K562 (cell line): Measurements from ENCODE around the gene TEP1. TPM values are rescaled to one million over a fixed set of nuclear protein-coding genes. Genes with fewer than 3 reads are reported as not detected.

Experiments
- ATAC-seq: fragments of 200-7000 bp; cut with Tn5 transposase; 3 replicates; pipeline ENCODE4 v1.9.1; 2020; ENCODE audit warnings: moderate library complexity
- BruUV-seq: library from RNA; stranded (reverse); fragments of 400-500 nt; replicated peaks from 2 replicates; lab custom pipeline; 2021; lab: Mats Ljungman, UMichigan
- CTCF ChIA-PET: fragments of 300-600 bp; formaldehyde crosslinking; extraction: SDS; loops from one replicate; lab custom pipeline; 2021; ENCODE audit warnings: low intra/inter-chr PET ratio; lab: Yijun Ruan, JAX
- POLR2A ChIA-PET: fragments of 300-600, 350-650 bp; sonication (Branson Sonifier 250); formaldehyde crosslinking; extraction: SDS; loops from one replicate; lab custom pipeline; 2021; ENCODE audit warnings: antibody characterized with exemption, inconsistent platforms; lab: Yijun Ruan, JAX
- DNase-seq, 4 experiments: peaks; one replicate each; pipeline versions ENCODE4 v3.0.0 to v3.0.0-alpha.2; 2011 to 2018; ENCODE audit warnings: low spot score in 3 of 4, mixed read lengths in 3 of 4; ENCODE audit errors: extremely low read depth in 1 of 4
- FAIRE-seq: peaks from 2 replicates; lab custom pipeline; 2011; peaks lifted over from hg19 to GRCh38; lab: Jason Lieb, UNC
- H2AFZ ChIP-seq: 2 replicates; pipeline ENCODE4 v1.6.0; 2011; ENCODE audit warnings: low read depth, low read length, control low read depth, inconsistent platforms
- H3K27ac ChIP-seq: fragments of 200-600 bp; 3 replicates; pipeline ENCODE4 v1.8.0; 2011; ENCODE audit warnings: low read depth, mild to moderate bottlenecking, control low read depth, inconsistent platforms, low read length, moderate library complexity, mixed read lengths; ENCODE audit errors: extremely low read depth
- H3K27me3 ChIP-seq, 2 experiments: fragments of 300-600 bp in 1 of 2; 2 replicates in 1 of 2; 3 replicates in 1 of 2; pipeline versions ENCODE4 v1.6.0 to v1.8.0; 2011; ENCODE audit warnings: inconsistent platforms in 2 of 2, low read length in 2 of 2, mild to moderate bottlenecking in 1 of 2, mixed read lengths in 1 of 2, moderate library complexity in 1 of 2; ENCODE audit not compliant: control insufficient read depth in 2 of 2, insufficient read depth in 2 of 2
- H3K36me3 ChIP-seq: fragments of 300-600 bp; 3 replicates; pipeline ENCODE4 v1.8.0; 2011; ENCODE audit warnings: mild to moderate bottlenecking, low read length, inconsistent platforms; ENCODE audit not compliant: control insufficient read depth, insufficient read depth
- H3K4me1 ChIP-seq, 2 experiments: fragments of 200-600 bp in 1 of 2; replicated peaks in 1 of 2; 2 replicates in 1 of 2; 3 replicates in 1 of 2; pipeline versions ENCODE4 v1.5.1 to v1.8.0; 2011; ENCODE audit warnings: inconsistent platforms in 2 of 2, low read length in 2 of 2, mild to moderate bottlenecking in 1 of 2, mixed read lengths in 1 of 2, moderate library complexity in 1 of 2; ENCODE audit not compliant: control insufficient read depth in 2 of 2, insufficient read depth in 2 of 2
- H3K4me2 ChIP-seq: 2 replicates; pipeline ENCODE4 v1.6.1; 2011; ENCODE audit warnings: low read length, control low read depth, inconsistent platforms, mixed read lengths; ENCODE audit not compliant: insufficient read depth
- H3K4me3 ChIP-seq: fragments of 200-600 bp; sonication (generic), shearing (Covaris generic); 2 replicates; pipeline ENCODE4 v1.5.1; 2016; ENCODE audit warnings: control low read depth, inconsistent platforms
- H3K79me2 ChIP-seq: fragments of 200-600 bp; 3 replicates; pipeline ENCODE4 v1.8.0; 2011; ENCODE audit warnings: low read length, inconsistent platforms; ENCODE audit not compliant: control insufficient read depth, insufficient read depth
- H3K9ac ChIP-seq, 2 experiments: 2 replicates each; pipeline versions ENCODE4 v1.6.0 to v1.6.1; 2011; ENCODE audit warnings: low read depth in 2 of 2, low read length in 2 of 2, control low read depth in 1 of 2, inconsistent platforms in 1 of 2, mild to moderate bottlenecking in 1 of 2, mixed read lengths in 1 of 2; ENCODE audit not compliant: insufficient read depth in 1 of 2
- H3K9me1 ChIP-seq: one replicate; pipeline ENCODE4 v1.6.0; 2011; ENCODE audit warnings: inconsistent platforms, mild to moderate bottlenecking, low read length, moderate library complexity; ENCODE audit not compliant: control insufficient read depth, insufficient read depth
- H3K9me3 ChIP-seq: replicated peaks from 2 replicates; pipeline ENCODE4 v1.5.1; 2011; ENCODE audit warnings: low read depth, low read length, inconsistent platforms; ENCODE audit not compliant: control insufficient read depth, insufficient read depth
- H4K20me1 ChIP-seq: replicated peaks from 2 replicates; pipeline ENCODE4 v1.6.1; 2011; ENCODE audit warnings: low read length, inconsistent platforms, mixed read lengths; ENCODE audit not compliant: control insufficient read depth, insufficient read depth
- CC2D1A ChIP-seq: fragments of 450-650 bp; IDR thresholded peaks from 2 replicates; pipeline ENCODE4 v1.6.1; 2017; ENCODE audit warnings: mild to moderate bottlenecking
- FOXA1 ChIP-seq: fragments of 450-650 bp; IDR thresholded peaks from 2 replicates; pipeline ENCODE4 v1.6.1; 2016; ENCODE audit warnings: mild to moderate bottlenecking, borderline replicate concordance
- NR2F6 ChIP-seq: fragments of 450-650 bp; formaldehyde crosslinking; IDR thresholded peaks from 2 replicates; pipeline ENCODE4 v1.4.0; 2020; ENCODE audit warnings: mild to moderate bottlenecking
- SMC3 ChIP-seq: conservative IDR thresholded peaks from 2 replicates; pipeline ENCODE4 v1.6.1; 2011; ENCODE audit warnings: low read depth, low read length, improper control_type of control experiment; ENCODE audit not compliant: insufficient read depth
- TCF7 ChIP-seq: sonication (generic); IDR thresholded peaks from 2 replicates; pipeline ENCODE4 v1.6.1; 2016; ENCODE audit warnings: antibody characterized with exemption, borderline replicate concordance
- TFAP4 ChIP-seq: sonication (generic); formaldehyde crosslinking; IDR thresholded peaks from 2 replicates; pipeline ENCODE4 v1.8.0; 2022; ENCODE audit warnings: missing genetic modification reagents, mild to moderate bottlenecking, moderate library complexity, borderline replicate concordance
- THAP7 ChIP-seq: fragments of 250-450 bp; sonication (Bioruptor Pico); IDR thresholded peaks from 2 replicates; pipeline ENCODE4 v1.5.0; 2021
- TRIM25 ChIP-seq: fragments of 450-650 bp; IDR thresholded peaks from 2 replicates; pipeline ENCODE4 v1.7.0; 2016; ENCODE audit warnings: borderline replicate concordance
- ZBTB17 ChIP-seq: fragments of 450-650 bp; formaldehyde crosslinking; IDR thresholded peaks from 2 replicates; pipeline ENCODE4 v1.4.0; 2020; ENCODE audit warnings: mild to moderate bottlenecking
- ZNF696 ChIP-seq: fragments of 250-450 bp; sonication (Bioruptor Pico); conservative IDR thresholded peaks from 2 replicates; pipeline ENCODE4 v1.4.0; 2020; ENCODE audit warnings: mild to moderate bottlenecking, moderate library complexity
- WGBS: fragments of 100-300 bp; shearing (Covaris generic); methylation state at CpG from one replicate; pipeline ENCODE4 v1.1.6; 2016; ENCODE audit warnings: low coverage, mixed read lengths; ENCODE audit not compliant: insufficient coverage; ENCODE audit errors: missing lambda C conversion rate; 5-methylcytosine and 5-hydroxymethylcytosine counted together
- in situ Hi-C: fragments of 300-500 bp; cut with MboI; formaldehyde crosslinking; loops from 4 replicates; pipeline ENCODE4 v1.15.0; 2018; ENCODE audit warnings: inconsistent platforms, mixed read lengths
- intact Hi-C: fragments of 100-400 bp; cut with micrococcal nuclease; formaldehyde crosslinking; loops from 2 replicates; pipeline ENCODE4 v1.14.2; 2022
- polyA plus RNA-seq, 8 experiments: library from polyadenylated mRNA; depleted of rRNA in 4 of 8; stranded (reverse) in 5 of 8; unstranded in 3 of 8; fragments of >200 nt; fragmentation: Nextera tagmentation in 2 of 8; fragmentation: Illumina TruSeq in 1 of 8; extraction: Ambion mirVana in 2 of 8; extraction: Trizol in 1 of 8; gene quantifications; 2 replicates each; pipeline versions ENCODE4 v1.2.1 to v1.2.3, GENCODE V29; 2011 to 2014; ENCODE audit warnings: inconsistent platforms in 1 of 8, missing spikeins in 1 of 8
- total RNA-seq, 7 experiments: library from RNA; depleted of rRNA in 6 of 7; stranded (reverse); fragments of >200 nt in 6 of 7; fragmentation: Illumina TruSeq in 2 of 7; extraction: Trizol in 2 of 7; gene quantifications; 2 replicates each; pipeline versions ENCODE4 v1.2.1 to v1.2.3, GENCODE V29; 2011 to 2021; ENCODE audit warnings: low replicate concordance in 1 of 7
- TF ChIP-seq, protein P1 (sequence below): fragments of 450-650 bp; conservative IDR thresholded peaks from 2 replicates; pipeline ENCODE4 v1.6.1; 2016; ENCODE audit warnings: missing genetic modification characterization, low read depth, mild to moderate bottlenecking, control low read depth, missing compliant biosample characterization

The TEP1 gene
- total and polyA plus RNA-seq, 9 of the 15 experiments (the other 6 are each of a cell fraction or from before 2014, with no cell fraction given) = 1.0 to 12.2 (median 7.1) TPM

DNA sequence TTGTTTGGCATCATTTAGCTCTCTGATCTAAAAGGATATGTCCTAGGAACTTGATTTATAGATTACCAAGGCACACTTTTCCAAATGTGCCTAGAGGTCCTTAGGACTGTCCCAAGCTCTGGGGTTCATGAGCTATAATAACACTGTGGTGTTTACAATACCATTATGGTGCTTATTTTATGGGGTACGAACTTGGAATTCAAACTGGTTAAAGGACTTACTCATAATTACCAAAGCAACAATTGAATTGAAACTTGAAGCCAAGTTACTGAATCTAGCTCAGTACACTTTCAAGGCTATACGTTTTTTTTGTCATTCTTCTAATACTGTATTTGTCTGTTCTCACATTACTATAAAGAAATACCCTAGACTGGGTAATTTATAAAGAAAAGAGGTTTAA lies 9.6 kb upstream of the TEP1 start:
- POLR2A ChIA-PET = interaction anchor here (1.1 kb wide), 1 partner anchor 18 kb away, joined by 3 read pairs; no protein-coding TSS in a partner anchor
- 13% methylated on average over 2 of the region's 2 CpGs for WGBS
- intact Hi-C loops (no loop called here), in situ Hi-C loops (no loop called here)
- ATAC-seq (no peak), DNase-seq (no peak), FAIRE-seq (no peak)
- no peak overlapping the region for H3K9ac ChIP-seq
- 0 out of 2 replicates have a peak overlapping the region, but pooled peaks have one; percentile 39 for H2AFZ ChIP-seq
- H3K4me2 ChIP-seq = no peak overlapping the region
- H3K27me3 ChIP-seq = no peaks in the 10 kb centered on the region
- H3K9me1 ChIP-seq = no peaks in the 10 kb centered on the region
- H3K4me1 ChIP-seq = peaks cover 2 to 6% of the 10 kb centered on the region in 2 experiments; a peak in 2 of 5 replicates
- CTCF ChIA-PET = no interaction called here
- H3K79me2 ChIP-seq = no peaks in the 10 kb centered on the region; the same call in 2 of the 3 replicates
- no peak overlapping the region for H3K27ac ChIP-seq
- H3K9me3 ChIP-seq = no peaks in the 10 kb centered on the region
- H3K36me3 ChIP-seq = no peaks in the 10 kb centered on the region
- H3K4me3 ChIP-seq = no peak overlapping the region
- no TSS peak for BruUV-seq
- no peak for TF ChIP-seq TFAP4 (CRISPR knock-in tag)
- TF ChIP-seq ZNF696 = no peak
- no peaks in the 10 kb centered on the region for H4K20me1 ChIP-seq

DNA sequence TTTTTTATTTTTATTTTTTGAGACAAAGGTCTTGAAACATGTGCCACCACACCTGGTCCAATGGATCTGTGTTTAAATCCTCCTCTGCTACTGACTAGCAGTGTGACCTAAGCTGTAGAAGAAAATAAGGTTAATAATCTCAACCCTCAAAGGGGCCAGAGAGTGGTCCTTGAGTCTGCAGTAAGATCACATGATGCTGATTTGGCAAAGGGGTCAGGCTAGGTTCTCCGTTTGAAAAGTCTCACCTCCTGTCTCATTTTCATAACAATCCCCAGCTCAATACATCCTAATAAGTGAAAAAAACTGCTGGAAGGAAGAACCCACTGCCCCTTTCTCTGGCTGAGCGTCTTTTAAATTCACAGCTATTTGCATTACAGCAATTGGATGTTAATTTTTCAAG lies 8.0 kb upstream of the TEP1 start:
- Histone ChIP-seq H3K9me3 (no peaks in the 10 kb centered on the region), H3K9me1 (no peaks in the 10 kb centered on the region), H4K20me1 (no peaks in the 10 kb centered on the region), H3K79me2 (no peaks in the 10 kb centered on the region), H3K4me1 (peaks cover 0 to 3% of the 10 kb centered on the region in 2 experiments; a peak in 2 of 5 replicates), H3K4me3 (no peak overlapping the region), H3K36me3 (no peaks in the 10 kb centered on the region), H3K9ac (no peak overlapping the region), H2AFZ (no peak overlapping the region), H3K4me2 (no peak overlapping the region), H3K27me3 (no peaks in the 10 kb centered on the region), H3K27ac (no peak overlapping the region)
- intact Hi-C loops = no loop called here
- no TSS peak for BruUV-seq
- ChIA-PET POLR2A (no interaction called here), CTCF (interaction anchor here (0.7 kb wide), 1 partner anchor 29 kb away, joined by 4 read pairs; no protein-coding TSS in a partner anchor)
- in situ Hi-C loops = no loop called here
- FAIRE-seq = no peak
- ATAC-seq = no peak
- 17% methylated on average over 2 of the region's 2 CpGs for WGBS
- DNase-seq = no peak
- TF ChIP-seq NR2F6 (CRISPR knock-in tag) = no peak
- no peak for TF ChIP-seq TCF7
- TF ChIP-seq THAP7 (CRISPR knock-in tag) = no peak
- TF ChIP-seq FOXA1 = no peak
- TF ChIP-seq SMC3 = no peak
- TF ChIP-seq, protein P1, sequence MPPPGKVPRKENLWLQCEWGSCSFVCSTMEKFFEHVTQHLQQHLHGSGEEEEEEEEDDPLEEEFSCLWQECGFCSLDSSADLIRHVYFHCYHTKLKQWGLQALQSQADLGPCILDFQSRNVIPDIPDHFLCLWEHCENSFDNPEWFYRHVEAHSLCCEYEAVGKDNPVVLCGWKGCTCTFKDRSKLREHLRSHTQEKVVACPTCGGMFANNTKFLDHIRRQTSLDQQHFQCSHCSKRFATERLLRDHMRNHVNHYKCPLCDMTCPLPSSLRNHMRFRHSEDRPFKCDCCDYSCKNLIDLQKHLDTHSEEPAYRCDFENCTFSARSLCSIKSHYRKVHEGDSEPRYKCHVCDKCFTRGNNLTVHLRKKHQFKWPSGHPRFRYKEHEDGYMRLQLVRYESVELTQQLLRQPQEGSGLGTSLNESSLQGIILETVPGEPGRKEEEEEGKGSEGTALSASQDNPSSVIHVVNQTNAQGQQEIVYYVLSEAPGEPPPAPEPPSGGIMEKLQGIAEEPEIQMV (tag) = no peak
- no peak for TF ChIP-seq TRIM25
- TF ChIP-seq CC2D1A = no peak
- TF ChIP-seq ZBTB17 = no peak
